ENCODE results near the gene SCUBE1. TPM values are rescaled to one million over a fixed set of nuclear protein-coding genes. Genes with fewer than 3 reads are reported as not detected.

SCUBE1 gene
- total RNA-seq, 4 donors from 2014 or later: 81.3 to 214 (median 141) TPM

- 81 to 88% methylated on average over 15 to 25 of the region's 26 CpGs for WGBS, 2 donors
- H3K36me3 ChIP-seq: peaks cover 0 to 26% (median 0%) of the 10 kb centered on the region in 3 donors
- H3K27me3 ChIP-seq: no peaks in the 10 kb centered on the region
- no peaks in the 10 kb centered on the region for H3K9me3 ChIP-seq
- DNase-seq (ENCODE audit: low spot score in 2 of 2): no peak
- H3K27ac ChIP-seq: no peak overlapping the region
- TF ChIP-seq EP300 (IDR thresholded peaks at IDR 0.05): no peak
- TF ChIP-seq POLR2A (IDR thresholded peaks at IDR 0.05): no peak
- no peak for TF ChIP-seq CTCF (IDR thresholded peaks at IDR 0.05)
- H3K4me3 ChIP-seq: no peak overlapping the region
- peaks cover 0 to 2% (median under 1%) of the 10 kb centered on the region in 4 donors for H3K4me1 ChIP-seq
These were observed 135.1 kb downstream of the SCUBE1 start for GRCh38 chr22:43207849-43208702.

DNA sequence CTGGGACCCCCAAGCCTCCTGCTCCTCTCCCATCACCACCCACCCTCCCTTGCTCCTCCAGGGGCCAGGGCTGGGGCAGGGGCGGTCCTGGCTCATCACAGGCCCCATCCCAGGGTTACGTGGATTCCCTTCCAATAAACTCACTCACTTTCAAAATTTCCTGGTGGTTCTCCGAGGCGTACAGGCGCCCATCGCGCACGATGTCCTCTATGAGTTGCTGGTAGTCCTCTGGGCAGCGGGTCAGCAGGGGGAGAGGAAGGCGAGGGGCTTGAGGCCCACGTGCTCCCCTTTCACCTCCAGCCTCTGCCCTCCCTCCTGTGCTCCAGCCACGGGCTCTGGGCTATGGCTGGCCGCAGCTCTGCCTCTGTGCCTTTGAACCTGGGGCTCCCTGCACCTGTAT is 135.8 kb downstream of the SCUBE1 start:
- WGBS, 2 donors: 82 to 87% methylated on average over 13 of the region's 13 CpGs
- Histone ChIP-seq H3K4me1 (no peaks in the 10 kb centered on the region), H3K9me3 (no peaks in the 10 kb centered on the region), H3K4me3 (no peak overlapping the region), H3K36me3 (peaks cover 0 to 26% (median 0%) of the 10 kb centered on the region in 3 donors), H3K27me3 (no peaks in the 10 kb centered on the region), H3K27ac (no peak overlapping the region)
- TF ChIP-seq POLR2A (IDR thresholded peaks at IDR 0.05) (no peak), EP300 (IDR thresholded peaks at IDR 0.05) (no peak), CTCF (IDR thresholded peaks at IDR 0.05) (no peak)
- DNase-seq (ENCODE audit: low spot score in 2 of 2): no peak

- no peaks in the 10 kb centered on the region for H3K9me3 ChIP-seq
- no peak for DNase-seq (ENCODE audit: low spot score in 2 of 2)
- 42 to 46% methylated on average over 22 of the region's 23 CpGs for WGBS, 2 donors
- no peak overlapping the region for H3K27ac ChIP-seq
- no peaks in the 10 kb centered on the region for H3K27me3 ChIP-seq
- H3K4me3 ChIP-seq: no peak overlapping the region
- no peaks in the 10 kb centered on the region for H3K4me1 ChIP-seq
- peaks cover 0 to 30% (median 0%) of the 10 kb centered on the region in 3 donors for H3K36me3 ChIP-seq
- TF ChIP-seq CTCF (IDR thresholded peaks at IDR 0.05) (no peak), EP300 (IDR thresholded peaks at IDR 0.05) (no peak), POLR2A (IDR thresholded peaks at IDR 0.05) (no peak)
These were observed 136.5 kb downstream of the SCUBE1 start for GRCh38 chr22:43206509-43207161.

DNA sequence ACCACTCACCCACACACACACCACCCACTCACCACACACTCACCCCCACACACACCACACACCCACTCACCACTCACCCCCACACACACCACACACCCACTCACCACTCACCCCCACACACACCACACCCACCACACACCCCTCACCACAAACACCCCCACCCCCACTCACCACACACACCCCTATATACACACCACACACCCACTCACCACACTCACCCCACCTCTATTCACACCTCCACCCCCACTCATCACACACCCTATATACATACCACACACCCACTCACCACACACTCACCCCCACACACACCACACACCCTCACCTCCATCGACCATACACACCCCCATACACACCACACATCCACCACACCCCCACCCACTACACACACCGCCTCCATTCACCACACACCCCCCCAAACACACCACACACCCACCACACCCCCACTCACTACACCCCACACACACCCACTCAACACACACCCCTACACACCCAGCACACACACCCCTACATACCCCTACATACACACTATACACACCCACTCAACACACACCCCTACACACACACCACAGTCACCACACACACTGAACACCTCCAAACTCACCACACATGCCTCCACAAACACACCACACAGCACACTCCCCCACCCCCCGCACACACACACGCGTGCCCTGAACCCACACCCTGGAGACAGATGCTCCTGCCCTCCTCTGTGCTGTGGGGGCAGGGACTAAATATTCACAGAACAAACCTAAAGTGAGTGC is 137.2 kb downstream of the SCUBE1 start:
- H3K36me3 ChIP-seq: peaks cover 0 to 30% (median 0%) of the 10 kb centered on the region in 3 donors
- WGBS, 2 donors: 62 to 63% methylated on average over 5 of the region's 5 CpGs
- TF ChIP-seq POLR2A (IDR thresholded peaks at IDR 0.05) (no peak), EP300 (IDR thresholded peaks at IDR 0.05) (no peak), CTCF (IDR thresholded peaks at IDR 0.05) (no peak)

More for the DNA sequence above, 137.2 kb downstream of the SCUBE1 start:
- Histone ChIP-seq H3K9me3 (no peaks in the 10 kb centered on the region), H3K27me3 (no peaks in the 10 kb centered on the region), H3K4me3 (no peak overlapping the region), H3K27ac (no peak overlapping the region), H3K4me1 (no peaks in the 10 kb centered on the region)
- no peak for DNase-seq (ENCODE audit: low spot score in 2 of 2)
